ENCODE measurements around the gene CST5. TPM values are rescaled to one million over a fixed set of nuclear protein-coding genes. Genes with fewer than 3 reads are reported as not detected.
"Not testable (repeated sequence)": the region's sequence is repeated elsewhere in the genome, so short reads cannot be mapped to it uniquely, and the experiment has no call there.

CST5 gene
- total and polyA plus RNA-seq, 7 donors, result not detected

DNA sequence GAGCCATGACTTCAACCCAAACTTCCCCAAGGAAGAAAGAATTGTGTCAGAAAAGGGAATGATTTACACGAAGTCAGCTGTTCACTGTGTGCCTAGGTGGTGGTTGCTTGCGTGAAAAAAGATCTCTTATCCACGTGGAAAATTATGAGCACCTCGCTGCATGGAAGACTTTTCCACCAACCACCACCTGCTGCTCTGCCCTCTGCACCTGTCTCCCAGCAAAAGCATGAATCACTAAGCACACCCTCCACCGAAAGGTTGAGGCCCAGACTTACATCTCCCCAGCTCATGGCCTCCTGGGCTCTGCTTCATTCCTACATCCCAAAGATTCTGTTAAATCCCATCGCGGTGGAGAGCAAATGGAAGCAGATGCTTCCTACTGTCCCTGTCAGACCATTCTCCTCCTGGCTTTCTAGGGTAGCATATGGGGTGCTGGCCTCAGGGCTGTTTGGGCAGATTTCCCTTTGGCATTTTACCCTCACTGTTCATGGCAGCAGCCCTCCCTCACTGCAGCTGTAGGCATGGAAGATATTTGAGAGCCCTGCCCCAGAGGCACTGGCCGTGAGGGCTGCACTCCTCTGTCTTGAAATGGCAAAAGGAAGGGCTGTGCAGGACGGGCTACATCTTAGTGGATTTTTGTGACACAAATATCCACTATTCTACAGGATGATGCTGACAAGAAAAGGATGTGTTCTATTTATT is 37.6 kb upstream of the CST5 start:
- H3K4me3 ChIP-seq, result no peak overlapping the region
- H3K27me3 ChIP-seq, result no peaks in the 10 kb centered on the region
- H3K4me1 ChIP-seq, result peaks cover 0 to 17% (median 14%) of the 10 kb centered on the region in 4 donors
- no peak for DNase-seq
- no peaks in the 10 kb centered on the region for H3K36me3 ChIP-seq
- H3K27ac ChIP-seq, result no peak overlapping the region
- TF ChIP-seq POLR2A (IDR thresholded peaks at IDR 0.05) (no peak), EP300 (IDR thresholded peaks at IDR 0.05) (no peak), CTCF (IDR thresholded peaks at IDR 0.05) (no peak), POLR2AphosphoS5 (IDR thresholded peaks at IDR 0.05) (no peak)
- WGBS, 2 donors, result 82 to 89% methylated on average over 9 of the region's 9 CpGs
- intact Hi-C loops (cut with DNase I), result no loop called here
- no peaks in the 10 kb centered on the region for H3K9me3 ChIP-seq

- Histone ChIP-seq H3K36me3 (no peaks in the 10 kb centered on the region), H3K4me1 (peaks cover 0 to 11% (median 9%) of the 10 kb centered on the region in 4 donors), H3K27me3 (no peaks in the 10 kb centered on the region), H3K4me3 (no peak overlapping the region), H3K9me3 (no peaks in the 10 kb centered on the region), H3K27ac (no peak overlapping the region)
- no peak for DNase-seq
- TF ChIP-seq POLR2AphosphoS5 (IDR thresholded peaks at IDR 0.05) (no peak), EP300 (IDR thresholded peaks at IDR 0.05) (no peak), CTCF (IDR thresholded peaks at IDR 0.05) (no peak), POLR2A (IDR thresholded peaks at IDR 0.05) (no peak)
- 69 to 75% methylated on average over 1 of the region's 1 CpG for WGBS, 2 donors
- intact Hi-C loops (cut with DNase I), result no loop called here
These were observed 36.3 kb upstream of the CST5 start for GRCh38 chr20:23915844-23916243.

DNA sequence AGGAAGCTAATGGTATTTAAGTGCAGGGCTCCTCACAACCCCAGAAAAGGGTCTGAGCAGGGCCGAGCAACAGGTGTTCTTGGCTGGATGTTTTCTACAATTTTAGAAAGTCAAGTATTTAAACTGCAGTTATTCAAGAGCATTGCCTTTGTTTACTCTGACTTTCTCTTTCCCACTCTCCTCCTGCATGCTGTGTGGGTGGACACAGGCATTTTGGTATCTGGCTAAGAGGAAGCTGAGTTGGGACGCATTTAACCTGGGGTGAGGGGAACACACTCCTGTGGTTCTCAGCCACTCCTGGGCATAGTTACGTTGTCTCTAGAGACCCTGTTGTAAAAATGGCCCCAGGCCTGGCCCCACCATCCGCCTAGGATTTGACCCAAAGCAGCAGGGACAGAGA is 34.9 kb upstream of the CST5 start:
- H3K27me3 ChIP-seq; H3K4me3 ChIP-seq; H3K9me3 ChIP-seq; H3K4me1 ChIP-seq; DNase-seq; H3K36me3 ChIP-seq; H3K27ac ChIP-seq; intact Hi-C loops (cut with DNase I): not testable (repeated sequence)
- WGBS, 2 donors, result 66 to 81% methylated on average over 4 of the region's 4 CpGs

- 84 to 88% methylated on average over 4 of the region's 4 CpGs for WGBS, 2 donors
- H3K36me3 ChIP-seq, result no peaks in the 10 kb centered on the region
- H3K9me3 ChIP-seq, result peaks cover 0 to 3% (median 0%) of the 10 kb centered on the region in 4 donors
- DNase-seq, result no peak
- no peak overlapping the region for H3K4me3 ChIP-seq
- no peak overlapping the region for H3K27ac ChIP-seq
- TF ChIP-seq POLR2A (IDR thresholded peaks at IDR 0.05) (no peak), EP300 (IDR thresholded peaks at IDR 0.05) (no peak), CTCF (IDR thresholded peaks at IDR 0.05) (no peak), POLR2AphosphoS5 (IDR thresholded peaks at IDR 0.05) (no peak)
- no peaks in the 10 kb centered on the region for H3K4me1 ChIP-seq
- no peaks in the 10 kb centered on the region for H3K27me3 ChIP-seq
- intact Hi-C loops (cut with DNase I), result no loop called here
These were observed 30.7 kb upstream of the CST5 start for GRCh38 chr20:23910210-23910609.

DNA sequence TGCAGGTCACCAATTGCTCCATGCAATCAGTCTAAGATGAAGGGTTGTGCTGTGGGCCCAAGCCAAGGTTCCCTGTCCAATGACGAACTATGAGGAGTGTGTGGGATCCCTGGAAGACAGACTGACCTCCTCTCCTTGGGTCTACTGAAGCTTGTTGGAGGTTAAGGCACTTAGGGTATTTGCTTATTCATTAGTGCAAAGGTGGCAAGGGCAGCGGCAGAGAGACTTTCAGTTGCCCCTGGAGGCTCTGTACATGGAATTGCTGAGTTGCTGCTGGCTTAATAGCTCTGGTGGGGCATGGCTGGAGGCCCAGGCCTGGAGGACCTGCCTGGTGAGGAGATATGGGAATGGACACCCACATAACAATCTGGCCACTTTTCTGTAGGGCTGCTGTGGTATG is 29.8 kb upstream of the CST5 start:
- WGBS, 2 donors, result 83 to 87% methylated on average over 2 of the region's 2 CpGs
- H3K4me1 ChIP-seq, result no peaks in the 10 kb centered on the region
- TF ChIP-seq POLR2A (IDR thresholded peaks at IDR 0.05) (no peak), EP300 (IDR thresholded peaks at IDR 0.05) (no peak), POLR2AphosphoS5 (IDR thresholded peaks at IDR 0.05) (no peak), CTCF (IDR thresholded peaks at IDR 0.05) (no peak)
- no peak overlapping the region for H3K27ac ChIP-seq
- no peak for DNase-seq
- H3K4me3 ChIP-seq, result no peak overlapping the region
- no peaks in the 10 kb centered on the region for H3K27me3 ChIP-seq
- H3K36me3 ChIP-seq, result no peaks in the 10 kb centered on the region
- H3K9me3 ChIP-seq, result peaks cover 0 to 3% (median 0%) of the 10 kb centered on the region in 4 donors
- intact Hi-C loops (cut with DNase I), result loop anchor here (10.0 kb wide), 1 partner anchor 55 kb away; no protein-coding TSS in a partner anchor

Measured in sigmoid colon (tissue), 7 donors.